Upper lobe of left lung (tissue), 4 donors: ENCODE measurements around the gene MGAT1.

Experiments
- CTCF ChIP-seq, 6 experiments: fragments of 450-650 bp in 4 of 6; fragments of 200-600 bp in 2 of 6; sonication (generic) in 2 of 6; IDR thresholded peaks; one replicate each; pipeline ENCODE4 v1.5.1; 2016 to 2019; ENCODE audit warnings: antibody characterized with exemption in 6 of 6
- POLR2AphosphoS5 ChIP-seq, 2 donors: sonication (generic); formaldehyde crosslinking; IDR thresholded peaks; one replicate each; pipeline ENCODE4 v1.5.1; 2017; ENCODE audit warnings: antibody characterized with exemption in 2 of 2

GRCh38 chr5:180790524-180790923 lies 12.1 kb downstream of the MGAT1 start:
- TF ChIP-seq POLR2AphosphoS5 (IDR thresholded peaks at IDR 0.05) = no peak
- no peak for TF ChIP-seq CTCF (IDR thresholded peaks at IDR 0.05)
